SK-N-MC (cell line): ENCODE measurements around the gene NEK6.

Experiments
- DNase-seq: peaks from one replicate; pipeline ENCODE4 v3.0.0-alpha.2; 2011; ENCODE audit warnings: low read depth, low spot score
- H3K27ac ChIP-seq: fragments of 200-600 bp; sonication (generic); 2 replicates; pipeline ENCODE4 v1.5.1; 2016; ENCODE audit warnings: mixed run types
- H3K36me3 ChIP-seq: fragments of 200-600 bp; sonication (generic); 2 replicates; pipeline ENCODE4 v1.6.1; 2017; ENCODE audit warnings: antibody characterized with exemption, low read length, mixed read lengths; ENCODE audit not compliant: insufficient read depth
- H3K4me3 ChIP-seq: fragments of 200-600 bp; sonication (generic); 2 replicates; pipeline ENCODE4 v1.5.1; 2016
- H3K9ac ChIP-seq: fragments of 200-600 bp; sonication (generic); 2 replicates; pipeline ENCODE4 v1.8.0; 2017; ENCODE audit warnings: mixed run types, mixed read lengths; ENCODE audit not compliant: insufficient read length
- H3K9me3 ChIP-seq: fragments of 200-600 bp; sonication (generic); 2 replicates; pipeline ENCODE4 v1.6.1; 2017; ENCODE audit warnings: low read depth, mild to moderate bottlenecking, antibody characterized with exemption, low read length, moderate library complexity, mixed read lengths
- EZH2 ChIP-seq: fragments of 200-600 bp; sonication (generic); IDR thresholded peaks from one replicate; pipeline ENCODE4 v1.6.1; 2017; ENCODE audit warnings: antibody characterized with exemption
- FOXP2 ChIP-seq: optimal IDR thresholded peaks from 2 replicates; pipeline ENCODE3; 2011; ENCODE audit warnings: mild to moderate bottlenecking, moderate library complexity; ENCODE audit not compliant: insufficient read depth; ENCODE audit errors: extremely low read length, control extremely low read depth
- POLR2AphosphoS5 ChIP-seq: IDR thresholded peaks from 2 replicates; pipeline ENCODE4 v1.6.1; 2012; ENCODE audit warnings: mild to moderate bottlenecking, low read depth, low read length, borderline replicate concordance

NEK6 gene

DNA sequence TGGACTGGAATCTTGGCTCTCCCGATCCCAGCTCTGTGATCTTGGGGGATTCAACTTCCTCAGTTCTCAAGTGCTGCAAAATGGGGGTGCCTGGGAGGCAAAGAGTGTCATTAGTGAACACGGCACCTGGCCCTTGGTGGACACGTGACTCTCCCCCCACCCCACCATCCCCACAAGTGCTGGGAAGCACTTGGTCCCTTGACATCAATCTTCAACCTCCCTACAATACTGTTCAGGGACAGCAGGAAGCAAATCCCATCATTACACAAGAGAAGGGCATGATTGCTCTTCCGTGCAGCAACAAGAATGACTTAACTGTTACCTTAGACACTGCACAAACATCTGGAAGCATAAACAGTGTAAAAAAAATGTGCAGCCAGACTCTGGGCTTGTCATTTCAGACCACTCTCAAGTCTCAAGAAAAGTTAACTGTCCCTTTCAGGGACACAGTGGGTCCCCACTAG lies 96.1 kb downstream of the NEK6 start:
- Histone ChIP-seq H3K9me3 (no peaks in the 10 kb centered on the region), H3K9ac (no peak overlapping the region), H3K4me3 (no peak overlapping the region), H3K27ac (no peak overlapping the region), H3K36me3 (peaks cover 68% of the 10 kb centered on the region)
- DNase-seq: no peak
- TF ChIP-seq FOXP2 (no peak), POLR2AphosphoS5 (no peak), EZH2 (no peak)

DNA sequence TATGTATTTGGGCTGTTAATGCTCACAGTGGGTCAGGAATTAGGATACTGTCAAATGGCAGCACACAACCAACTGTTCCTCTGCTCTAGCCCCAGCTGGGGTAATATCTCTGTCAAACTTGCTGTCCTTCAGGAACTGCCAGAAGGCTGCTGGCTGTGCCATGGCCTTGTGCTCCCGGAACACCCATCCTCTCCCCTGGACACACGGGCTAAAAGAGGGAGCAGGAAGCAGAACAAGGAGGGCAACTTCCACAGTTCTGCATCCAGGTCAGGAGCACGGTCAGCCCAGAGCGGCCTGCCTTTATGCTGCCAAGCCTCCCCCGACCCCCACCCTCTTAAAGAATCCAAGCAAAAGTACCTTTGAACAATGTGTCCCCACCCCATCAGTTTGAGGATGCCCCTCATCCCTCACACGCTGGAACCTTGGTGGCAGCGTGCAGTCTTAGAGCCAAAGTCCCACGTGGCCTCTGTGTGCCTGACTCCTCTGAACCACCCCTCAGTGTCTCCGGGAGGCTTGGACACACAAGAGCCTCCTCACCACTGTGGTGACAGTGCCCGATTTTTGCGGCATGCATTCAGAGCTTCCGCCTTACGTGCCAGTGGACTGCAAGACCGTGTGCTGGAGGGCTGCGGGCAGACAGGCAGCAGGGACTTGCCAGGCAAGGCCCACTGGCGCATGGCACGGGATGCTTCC lies 96.7 kb downstream of the NEK6 start:
- H3K27ac ChIP-seq: no peak overlapping the region
- no peaks in the 10 kb centered on the region for H3K9me3 ChIP-seq
- no peak overlapping the region for H3K4me3 ChIP-seq
- TF ChIP-seq EZH2 (no peak), FOXP2 (no peak), POLR2AphosphoS5 (no peak)
- no peak overlapping the region for H3K9ac ChIP-seq
- no peak for DNase-seq
- peaks cover 63% of the 10 kb centered on the region for H3K36me3 ChIP-seq

DNA sequence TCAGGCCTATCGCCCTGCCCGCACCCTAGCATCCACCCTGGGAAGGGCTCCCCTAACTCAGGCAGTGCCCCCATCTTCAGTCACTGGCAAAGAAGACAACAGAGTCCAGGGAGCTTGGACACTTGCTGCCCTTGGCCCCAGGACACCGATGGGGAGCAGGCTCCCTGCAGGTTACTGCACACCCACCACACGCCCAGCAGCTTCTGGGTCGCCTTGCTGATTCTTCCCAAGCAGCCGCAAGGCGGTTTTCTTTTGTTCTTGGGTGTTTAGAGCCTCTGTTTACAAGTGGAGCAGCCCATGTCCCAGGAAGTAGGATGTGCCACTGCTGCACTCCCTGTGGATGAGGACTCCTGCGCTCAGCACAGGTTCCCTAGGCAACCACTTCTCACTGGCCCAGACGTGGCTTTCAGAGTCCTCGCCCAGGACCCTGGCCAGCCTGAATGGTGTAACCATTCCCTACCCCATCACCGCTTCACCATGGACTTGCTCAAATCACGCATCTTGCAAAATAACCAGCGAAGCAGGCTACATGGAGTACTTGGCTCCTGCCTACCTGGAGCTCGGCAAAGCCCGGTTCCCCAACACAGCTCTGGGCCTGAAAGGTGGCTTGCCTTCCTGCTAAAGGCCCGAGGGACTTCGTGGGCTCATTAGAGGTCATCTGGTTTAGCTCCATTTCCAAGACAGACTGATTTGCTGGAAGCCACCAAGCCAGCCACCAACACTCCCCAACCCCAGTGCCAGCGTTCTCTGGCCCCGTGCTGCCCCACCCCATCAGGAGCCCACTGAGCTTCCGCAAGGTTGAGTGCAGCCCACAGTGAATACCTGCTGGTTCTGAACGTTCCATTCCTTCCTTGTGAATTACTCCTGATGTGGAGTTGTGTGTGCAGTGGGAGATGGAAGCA lies 97.5 kb downstream of the NEK6 start:
- H3K4me3 ChIP-seq: no peak overlapping the region
- no peak for DNase-seq
- H3K9ac ChIP-seq: no peak overlapping the region
- no peaks in the 10 kb centered on the region for H3K9me3 ChIP-seq
- peaks cover 58% of the 10 kb centered on the region for H3K36me3 ChIP-seq
- H3K27ac ChIP-seq: no peak overlapping the region
- no peak for TF ChIP-seq FOXP2
- TF ChIP-seq POLR2AphosphoS5: no peak
- TF ChIP-seq EZH2: no peak

DNA sequence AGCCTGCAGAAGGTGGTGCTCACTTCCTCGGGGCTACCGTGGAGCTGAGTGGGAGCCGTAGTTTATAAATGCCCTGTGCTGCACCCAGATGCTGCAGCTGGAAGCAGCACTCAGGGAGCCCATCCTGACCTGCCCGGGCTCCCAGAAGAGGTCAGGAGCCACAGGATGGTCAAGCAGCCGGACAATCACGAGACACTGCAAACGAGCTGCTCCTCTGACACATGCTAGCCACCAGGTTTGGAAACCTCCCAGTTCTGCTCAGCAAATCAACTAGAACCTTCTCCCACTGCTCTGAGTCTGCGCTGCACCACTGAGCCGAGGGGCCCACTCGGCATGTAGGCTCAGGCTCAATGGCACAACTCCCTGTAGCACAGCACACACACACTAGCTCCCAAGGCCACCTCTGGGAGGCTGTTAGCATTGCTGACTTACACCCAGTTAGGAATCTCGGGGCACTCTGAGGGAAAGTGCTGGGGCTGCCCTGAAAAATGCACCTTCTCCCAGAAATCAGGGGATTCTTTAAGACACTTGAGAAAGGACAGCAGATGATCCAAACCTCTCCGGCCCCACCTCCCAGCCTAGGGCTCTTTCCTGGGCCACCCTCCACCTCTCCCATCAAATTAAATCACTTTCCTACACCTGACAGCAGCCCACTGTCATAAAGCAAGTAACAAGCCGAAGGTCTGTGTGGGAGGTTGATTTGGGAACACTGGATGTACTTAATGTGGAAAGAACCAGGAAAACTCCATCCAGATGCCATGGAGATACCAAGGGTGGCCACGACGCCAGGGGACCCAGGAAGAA lies 98.4 kb downstream of the NEK6 start:
- H3K4me3 ChIP-seq: no peak overlapping the region

DNA sequence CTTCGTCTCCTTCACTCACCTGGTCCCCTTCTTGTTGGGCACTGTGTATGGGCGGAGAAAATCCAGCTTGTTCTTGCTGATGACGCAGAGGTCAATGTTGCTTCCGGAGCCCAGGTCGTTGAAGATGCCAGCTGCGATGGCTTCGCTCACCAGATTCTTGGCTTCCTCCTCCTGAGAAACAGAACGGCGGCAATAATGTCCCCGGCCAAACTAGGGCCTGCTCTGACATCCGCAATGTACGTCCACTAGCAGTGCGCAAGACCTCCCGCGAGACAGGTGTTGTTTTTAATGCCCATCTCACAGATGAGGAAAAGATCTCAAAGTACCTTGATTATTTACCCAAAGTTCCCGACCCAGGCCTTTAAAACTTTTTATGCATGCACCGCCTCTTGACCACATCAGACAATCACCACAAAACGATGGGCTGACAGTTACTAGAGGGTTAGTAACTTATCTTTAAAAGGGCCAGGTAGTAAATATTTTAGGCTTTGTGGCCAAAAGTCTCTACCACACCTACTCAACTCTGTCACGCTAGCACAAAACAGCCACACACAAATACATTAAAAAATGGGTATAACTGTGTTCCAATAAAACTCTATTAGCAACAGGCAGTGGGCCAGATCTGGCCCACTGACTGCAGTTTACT lies 99.1 kb downstream of the NEK6 start:
- DNase-seq: no peak
- no peak overlapping the region for H3K4me3 ChIP-seq
- H3K36me3 ChIP-seq: peaks cover 43% of the 10 kb centered on the region
- no peak overlapping the region for H3K27ac ChIP-seq
- H3K9me3 ChIP-seq: no peaks in the 10 kb centered on the region
- TF ChIP-seq FOXP2 (no peak), POLR2AphosphoS5 (no peak), EZH2 (no peak)
- H3K9ac ChIP-seq: no peak overlapping the region

More for the DNA sequence above, 98.4 kb downstream of the NEK6 start:
- Histone ChIP-seq H3K36me3 (peaks cover 51% of the 10 kb centered on the region), H3K27ac (no peak overlapping the region), H3K9ac (no peak overlapping the region), H3K9me3 (no peaks in the 10 kb centered on the region)
- DNase-seq: no peak
- TF ChIP-seq FOXP2 (no peak), EZH2 (no peak), POLR2AphosphoS5 (no peak)

DNA sequence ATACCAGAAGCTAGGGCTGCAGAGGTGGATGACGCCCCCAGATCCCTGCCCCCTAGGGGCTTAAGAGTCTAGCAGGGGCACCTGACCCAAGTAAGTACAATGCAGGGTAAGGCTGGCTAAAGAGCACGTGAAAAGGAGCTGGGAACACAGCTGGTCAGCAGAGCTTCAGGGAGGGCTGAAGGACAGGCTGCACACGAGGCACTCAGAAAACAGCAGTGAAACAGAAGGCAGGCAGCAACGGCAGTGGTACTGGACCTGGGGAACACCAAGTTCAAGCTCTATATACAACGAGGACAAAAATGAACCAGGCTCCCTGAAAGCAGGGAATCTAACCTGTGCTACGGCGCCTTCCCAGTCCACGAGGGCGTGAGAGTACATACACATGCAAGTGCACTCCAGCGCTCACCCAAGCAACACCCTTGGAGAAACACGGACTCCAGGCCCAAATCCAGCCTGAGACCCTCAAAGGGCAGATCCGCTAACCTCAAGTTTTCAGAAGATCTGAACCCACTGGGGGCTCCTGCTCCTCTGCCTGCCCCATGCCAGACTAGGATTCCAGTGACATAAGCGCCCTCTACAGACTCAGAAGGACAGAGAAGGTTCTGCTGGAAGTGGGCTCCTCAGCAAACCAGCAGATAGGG lies 100.1 kb downstream of the NEK6 start:
- no peak for TF ChIP-seq EZH2
- TF ChIP-seq POLR2AphosphoS5: no peak
- TF ChIP-seq FOXP2: no peak
- H3K9me3 ChIP-seq: no peaks in the 10 kb centered on the region
- H3K27ac ChIP-seq: no peak overlapping the region
- no peak overlapping the region for H3K9ac ChIP-seq
- peaks cover 34% of the 10 kb centered on the region for H3K36me3 ChIP-seq
- no peak overlapping the region for H3K4me3 ChIP-seq
- DNase-seq: no peak

DNA sequence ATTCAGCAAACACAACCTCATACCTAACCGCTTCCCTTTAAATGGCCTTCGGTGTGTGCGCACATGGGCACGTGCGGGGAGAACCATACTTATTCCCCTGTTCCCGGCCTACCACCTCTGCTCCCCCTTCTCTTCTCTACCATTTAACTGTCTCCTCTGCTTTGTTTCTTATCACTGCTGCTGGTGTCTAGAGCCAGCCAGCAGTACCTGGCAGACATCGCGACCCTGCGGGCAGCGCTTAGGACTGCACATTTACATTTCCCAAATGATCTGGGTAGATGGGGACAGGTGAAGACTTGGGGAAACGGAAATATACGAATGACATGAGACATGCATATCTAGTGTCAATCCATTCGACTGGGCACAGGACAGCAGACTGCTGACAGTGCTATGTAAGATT lies 100.9 kb downstream of the NEK6 start:
- Histone ChIP-seq H3K36me3 (peaks cover 26% of the 10 kb centered on the region; the same call in 1 of the 2 replicates), H3K9ac (no peak overlapping the region), H3K4me3 (no peak overlapping the region), H3K27ac (no peak overlapping the region), H3K9me3 (no peaks in the 10 kb centered on the region)
- no peak for DNase-seq
- TF ChIP-seq EZH2: no peak
- TF ChIP-seq FOXP2: no peak
- no peak for TF ChIP-seq POLR2AphosphoS5
